IPS-NIHi11 (cell line): ENCODE data around the gene GALNT7.
"Not testable (repeated sequence)": the region's sequence is repeated elsewhere in the genome, so short reads cannot be mapped to it uniquely, and the experiment has no call there.

Experiments used
- DNase-seq: peaks from one replicate; pipeline ENCODE4 v3.0.0; 2012; ENCODE audit warnings: mixed read lengths, low spot score

The GALNT7 gene

GRCh38 chr4:173195109-173195508 lies 26.5 kb downstream of the GALNT7 start:
- DNase-seq = no peak

GRCh38 chr4:173199553-173199952 lies 30.9 kb downstream of the GALNT7 start:
- no peak for DNase-seq

- DNase-seq = no peak
These were observed 31.7 kb downstream of the GALNT7 start for GRCh38 chr4:173200103-173200884.

GRCh38 chr4:173202395-173202794 lies 33.8 kb downstream of the GALNT7 start:
- no peak for DNase-seq

GRCh38 chr4:173205656-173206055 lies 37.0 kb downstream of the GALNT7 start:
- no peak for DNase-seq

- DNase-seq = no peak
These were observed 39.8 kb downstream of the GALNT7 start for GRCh38 chr4:173208420-173208819.

GRCh38 chr4:173211222-173211621 lies 42.6 kb downstream of the GALNT7 start:
- no peak for DNase-seq

GRCh38 chr4:173211838-173212237 lies 43.2 kb downstream of the GALNT7 start:
- DNase-seq = peak; percentile 26

GRCh38 chr4:173212379-173212778 lies 43.8 kb downstream of the GALNT7 start:
- DNase-seq = no peak

GRCh38 chr4:173213296-173213695 lies 44.7 kb downstream of the GALNT7 start:
- DNase-seq = no peak

GRCh38 chr4:173214231-173214630 lies 45.6 kb downstream of the GALNT7 start:
- DNase-seq = no peak

- DNase-seq = no peak
These were observed 46.0 kb downstream of the GALNT7 start for GRCh38 chr4:173214661-173215060.

- no peak for DNase-seq
These were observed 48.5 kb downstream of the GALNT7 start for GRCh38 chr4:173217075-173217474.

- no peak for DNase-seq
These were observed 49.1 kb downstream of the GALNT7 start for GRCh38 chr4:173217727-173218126.

- DNase-seq = peak; percentile 34
These were observed 50.0 kb downstream of the GALNT7 start for GRCh38 chr4:173218411-173219125.

GRCh38 chr4:173219126-173219437 lies 50.5 kb downstream of the GALNT7 start:
- DNase-seq = not testable (repeated sequence)

- DNase-seq = no peak
These were observed 55.1 kb downstream of the GALNT7 start for GRCh38 chr4:173223743-173224142.

GRCh38 chr4:173226401-173226888 lies 57.8 kb downstream of the GALNT7 start:
- DNase-seq = no peak

- DNase-seq = no peak
These were observed 59.1 kb downstream of the GALNT7 start for GRCh38 chr4:173227756-173228155.

- DNase-seq = no peak
These were observed 61.5 kb downstream of the GALNT7 start for GRCh38 chr4:173230062-173230461.

GRCh38 chr4:173231916-173232315 lies 63.3 kb downstream of the GALNT7 start:
- DNase-seq = no peak

- DNase-seq = no peak
These were observed 65.2 kb downstream of the GALNT7 start for GRCh38 chr4:173233857-173234256.

- no peak for DNase-seq
These were observed 66.4 kb downstream of the GALNT7 start for GRCh38 chr4:173235050-173235449.

GRCh38 chr4:173236301-173236700 lies 67.7 kb downstream of the GALNT7 start:
- no peak for DNase-seq
